Measurements from ENCODE around the gene AMER2.

DNA sequence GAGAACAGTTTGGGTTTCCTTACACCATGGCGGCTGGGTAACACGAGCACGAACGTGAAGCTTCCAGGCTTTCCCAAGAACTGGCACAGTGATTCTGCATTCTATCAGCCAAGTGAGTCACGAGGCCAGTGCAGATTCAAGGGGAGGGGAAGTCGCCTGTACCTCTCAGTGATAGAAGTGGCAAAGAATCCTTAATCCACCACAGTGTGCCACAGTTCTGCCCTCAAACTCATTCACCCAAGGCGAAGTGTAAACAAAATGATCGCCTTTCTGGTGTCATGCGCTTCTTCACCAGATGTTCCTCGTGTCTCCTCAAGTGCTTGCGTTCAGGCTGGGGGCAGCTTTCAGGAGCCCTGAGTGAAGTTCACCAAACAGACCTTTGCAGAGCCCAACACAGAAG is 24.9 kb upstream of the AMER2 start:
- TF ChIP-seq, protein P1, sequence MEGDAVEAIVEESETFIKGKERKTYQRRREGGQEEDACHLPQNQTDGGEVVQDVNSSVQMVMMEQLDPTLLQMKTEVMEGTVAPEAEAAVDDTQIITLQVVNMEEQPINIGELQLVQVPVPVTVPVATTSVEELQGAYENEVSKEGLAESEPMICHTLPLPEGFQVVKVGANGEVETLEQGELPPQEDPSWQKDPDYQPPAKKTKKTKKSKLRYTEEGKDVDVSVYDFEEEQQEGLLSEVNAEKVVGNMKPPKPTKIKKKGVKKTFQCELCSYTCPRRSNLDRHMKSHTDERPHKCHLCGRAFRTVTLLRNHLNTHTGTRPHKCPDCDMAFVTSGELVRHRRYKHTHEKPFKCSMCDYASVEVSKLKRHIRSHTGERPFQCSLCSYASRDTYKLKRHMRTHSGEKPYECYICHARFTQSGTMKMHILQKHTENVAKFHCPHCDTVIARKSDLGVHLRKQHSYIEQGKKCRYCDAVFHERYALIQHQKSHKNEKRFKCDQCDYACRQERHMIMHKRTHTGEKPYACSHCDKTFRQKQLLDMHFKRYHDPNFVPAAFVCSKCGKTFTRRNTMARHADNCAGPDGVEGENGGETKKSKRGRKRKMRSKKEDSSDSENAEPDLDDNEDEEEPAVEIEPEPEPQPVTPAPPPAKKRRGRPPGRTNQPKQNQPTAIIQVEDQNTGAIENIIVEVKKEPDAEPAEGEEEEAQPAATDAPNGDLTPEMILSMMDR (IDR thresholded peaks at IDR 0.05) = no peak
- TF ChIP-seq POLR2A (IDR thresholded peaks at IDR 0.05) = no peak

Measured in testis (tissue), 2 donors.